Caco-2 (cell line): Measurements from ENCODE around the gene CDRT15L2. TPM values are rescaled to one million over a fixed set of nuclear protein-coding genes. Genes with fewer than 3 reads are reported as not detected.
"Not testable (repeated sequence)": the region's sequence is repeated elsewhere in the genome, so short reads cannot be mapped to it uniquely, and the experiment has no call there.

Experiments
- BruUV-seq: library from RNA; stranded (reverse); fragments of 400-500 nt; replicated peaks from 2 replicates; lab custom pipeline; 2021; lab: Mats Ljungman, UMichigan
- CTCF ChIA-PET: fragments of 300-600 bp; sonication (Branson Sonifier 250); formaldehyde crosslinking; loops from one replicate; lab custom pipeline; 2022; ENCODE audit warnings: antibody characterized with exemption; lab: Charles Lee
- POLR2A ChIA-PET: fragments of 300-600 bp; sonication (Branson Sonifier 250); formaldehyde crosslinking; loops from one replicate; lab custom pipeline; 2022; ENCODE audit warnings: antibody characterized with exemption; lab: Charles Lee
- DNase-seq, 2 experiments: peaks; one replicate each; pipeline versions ENCODE4 v3.0.0 to v3.0.0-alpha.2; 2020 to 2022
- H3K27me3 ChIP-seq: replicated peaks from 2 replicates; pipeline ENCODE4 v1.6.0; 2011; ENCODE audit warnings: low read length; ENCODE audit not compliant: control insufficient read depth, insufficient read depth
- H3K36me3 ChIP-seq: 2 replicates; pipeline ENCODE4 v1.5.1; 2011; ENCODE audit warnings: low read length; ENCODE audit not compliant: control insufficient read depth, insufficient read depth
- H3K4me1 ChIP-seq: fragments of 250-450 bp; sonication (Bioruptor Pico); 2 replicates; pipeline ENCODE4 v1.5.1; 2020; ENCODE audit warnings: mild to moderate bottlenecking
- H3K4me3 ChIP-seq: 2 replicates; pipeline ENCODE4 v1.5.1; 2011; ENCODE audit warnings: low read depth, mild to moderate bottlenecking, control low read depth, low read length
- H3K9me3 ChIP-seq: fragments of 250-450 bp; sonication (Bioruptor Pico); 2 replicates; pipeline ENCODE4 v1.5.1; 2020; ENCODE audit warnings: mild to moderate bottlenecking, moderate library complexity
- H3K27ac Mint-ChIP-seq: one replicate; pipeline ENCODE4 v1.8.0; 2022; ENCODE audit warnings: mixed read lengths; ENCODE audit not compliant: unreplicated experiment
- H3K27me3 Mint-ChIP-seq: one replicate; pipeline ENCODE4 v1.8.0; 2022; ENCODE audit warnings: mixed read lengths; ENCODE audit not compliant: insufficient read depth, unreplicated experiment
- H3K36me3 Mint-ChIP-seq: one replicate; pipeline ENCODE4 v1.8.0; 2022; ENCODE audit warnings: mild to moderate bottlenecking, mixed read lengths; ENCODE audit not compliant: insufficient read depth, unreplicated experiment
- H3K4me1 Mint-ChIP-seq: one replicate; pipeline ENCODE4 v1.8.0; 2022; ENCODE audit warnings: low read depth, mixed read lengths; ENCODE audit not compliant: unreplicated experiment
- H3K4me3 Mint-ChIP-seq: one replicate; pipeline ENCODE4 v1.8.0; 2022; ENCODE audit warnings: mild to moderate bottlenecking, moderate library complexity, mixed read lengths; ENCODE audit not compliant: unreplicated experiment
- H3K9me3 Mint-ChIP-seq: one replicate; pipeline ENCODE4 v1.8.0; 2022; ENCODE audit warnings: mixed read lengths; ENCODE audit not compliant: unreplicated experiment
- intact Hi-C: fragments of 100-400 bp; cut with micrococcal nuclease; formaldehyde crosslinking; loops from one replicate; pipeline ENCODE4 v1.10.0; 2022; ENCODE audit not compliant: unreplicated experiment
- total RNA-seq: library from RNA; stranded (reverse); gene quantifications from 2 replicates; pipeline ENCODE4 v1.2.3, GENCODE V29; 2022

CDRT15L2 gene
- total RNA-seq, 1 experiment from 2014 or later = not detected

GRCh38 chr17:20575071-20575470, 4.5 kb upstream of the CDRT15L2 start:
- H3K4me3 Mint-ChIP-seq, H3K27me3 ChIP-seq, H3K27me3 Mint-ChIP-seq, CTCF ChIA-PET, intact Hi-C loops, H3K36me3 ChIP-seq, H3K9me3 Mint-ChIP-seq, H3K4me1 Mint-ChIP-seq, H3K9me3 ChIP-seq, H3K36me3 Mint-ChIP-seq, H3K4me3 ChIP-seq, H3K4me1 ChIP-seq, BruUV-seq, POLR2A ChIA-PET, H3K27ac Mint-ChIP-seq, DNase-seq: not testable (repeated sequence)

- H3K27me3 Mint-ChIP-seq, H3K36me3 ChIP-seq, CTCF ChIA-PET, H3K4me1 ChIP-seq, BruUV-seq, POLR2A ChIA-PET, H3K4me3 Mint-ChIP-seq, intact Hi-C loops, H3K9me3 Mint-ChIP-seq, H3K27ac Mint-ChIP-seq, DNase-seq, H3K9me3 ChIP-seq, H3K4me3 ChIP-seq, H3K27me3 ChIP-seq, H3K4me1 Mint-ChIP-seq, H3K36me3 Mint-ChIP-seq: not testable (repeated sequence)
These were observed 4.5 kb downstream of the CDRT15L2 start for GRCh38 chr17:20583891-20584577.

GRCh38 chr17:20588744-20589453, 9.4 kb downstream of the CDRT15L2 start:
- H3K4me1 ChIP-seq, H3K27ac Mint-ChIP-seq, H3K4me3 Mint-ChIP-seq, H3K36me3 ChIP-seq, BruUV-seq, H3K36me3 Mint-ChIP-seq, DNase-seq, H3K4me1 Mint-ChIP-seq, POLR2A ChIA-PET, H3K27me3 Mint-ChIP-seq, H3K9me3 Mint-ChIP-seq, H3K27me3 ChIP-seq, intact Hi-C loops, CTCF ChIA-PET, H3K4me3 ChIP-seq, H3K9me3 ChIP-seq: not testable (repeated sequence)

- H3K4me3 Mint-ChIP-seq, intact Hi-C loops: not testable (repeated sequence)
These were observed 9.9 kb downstream of the CDRT15L2 start for GRCh38 chr17:20589454-20589810.

GRCh38 chr17:20591040-20591439, 11.5 kb downstream of the CDRT15L2 start:
- intact Hi-C loops, H3K4me1 Mint-ChIP-seq, DNase-seq, BruUV-seq, H3K36me3 ChIP-seq, POLR2A ChIA-PET, H3K4me3 Mint-ChIP-seq, H3K36me3 Mint-ChIP-seq, H3K27ac Mint-ChIP-seq, H3K27me3 Mint-ChIP-seq, CTCF ChIA-PET, H3K9me3 ChIP-seq, H3K4me1 ChIP-seq, H3K4me3 ChIP-seq, H3K27me3 ChIP-seq, H3K9me3 Mint-ChIP-seq: not testable (repeated sequence)

More at GRCh38 chr17:20589454-20589810, 9.9 kb downstream of the CDRT15L2 start:
- BruUV-seq, CTCF ChIA-PET, H3K27me3 ChIP-seq, H3K27me3 Mint-ChIP-seq, H3K27ac Mint-ChIP-seq, H3K4me1 Mint-ChIP-seq, H3K9me3 Mint-ChIP-seq, H3K36me3 Mint-ChIP-seq, POLR2A ChIA-PET, H3K4me3 ChIP-seq, H3K9me3 ChIP-seq, DNase-seq, H3K36me3 ChIP-seq, H3K4me1 ChIP-seq: not testable (repeated sequence)

GRCh38 chr17:20605568-20605967, 26.0 kb downstream of the CDRT15L2 start:
- BruUV-seq, CTCF ChIA-PET, H3K4me1 Mint-ChIP-seq, H3K27ac Mint-ChIP-seq, H3K9me3 Mint-ChIP-seq, H3K4me3 Mint-ChIP-seq, H3K27me3 ChIP-seq, DNase-seq, H3K9me3 ChIP-seq, H3K36me3 Mint-ChIP-seq, H3K4me1 ChIP-seq, H3K27me3 Mint-ChIP-seq, H3K4me3 ChIP-seq, intact Hi-C loops, H3K36me3 ChIP-seq, POLR2A ChIA-PET: not testable (repeated sequence)

GRCh38 chr17:20609490-20609889, 30.0 kb downstream of the CDRT15L2 start:
- H3K4me3 ChIP-seq, H3K27ac Mint-ChIP-seq, H3K9me3 ChIP-seq, H3K27me3 ChIP-seq, CTCF ChIA-PET, BruUV-seq, H3K4me1 Mint-ChIP-seq, intact Hi-C loops, H3K4me1 ChIP-seq, H3K36me3 Mint-ChIP-seq, POLR2A ChIA-PET, H3K4me3 Mint-ChIP-seq, H3K36me3 ChIP-seq, H3K9me3 Mint-ChIP-seq, DNase-seq, H3K27me3 Mint-ChIP-seq: not testable (repeated sequence)
